HCT116 (cell line): ENCODE measurements around the gene GIGYF1. TPM values are rescaled to one million over a fixed set of nuclear protein-coding genes. Genes with fewer than 3 reads are reported as not detected.

Source experiments
- ATAC-seq: fragments of 200-7000 bp; cut with Tn5 transposase; 2 replicates; pipeline ENCODE4 v1.9.1; 2020; ENCODE audit warnings: mild to moderate bottlenecking, moderate library complexity
- BruUV-seq: library from RNA; stranded (reverse); fragments of 400-500 nt; replicated peaks from 2 replicates; lab custom pipeline; 2021; lab: Mats Ljungman, UMichigan
- CTCF ChIA-PET: fragments of 300-600 bp; sonication (Branson Sonifier 250); formaldehyde crosslinking; loops from one replicate; lab custom pipeline; 2021; ENCODE audit warnings: antibody characterized with exemption; lab: Charles Lee
- POLR2A ChIA-PET: fragments of 300-600, 350-600 bp; sonication (Branson Sonifier 250); formaldehyde crosslinking; loops from one replicate; lab custom pipeline; 2021; ENCODE audit warnings: antibody characterized with exemption; lab: Charles Lee
- RAD21 ChIA-PET, 2 experiments: fragments of 300-600 bp; sonication (Branson Sonifier 250); formaldehyde crosslinking; loops; one replicate each; lab custom pipeline; 2023; ENCODE audit warnings: low total read pairs in 2 of 2; ENCODE audit not compliant: uncharacterized antibody in 2 of 2, unreplicated experiment in 2 of 2, low non-redundant PET in 1 of 2; lab: Charles Lee
- DNase-seq: peaks from one replicate; pipeline ENCODE4 v3.0.0-alpha.2; 2010; ENCODE audit warnings: low read depth, low spot score
- H2AFZ ChIP-seq: fragments of 200-600 bp; shearing (Covaris generic), sonication (generic); 2 replicates; pipeline ENCODE4 v1.6.1; 2017; ENCODE audit warnings: low read depth, mixed run types, mixed read lengths, antibody characterized with exemption, low read length; ENCODE audit not compliant: poor library complexity, severe bottlenecking
- H3K27ac ChIP-seq: 2 replicates; pipeline ENCODE4 v1.5.1; 2012; ENCODE audit warnings: low read depth, low read length
- H3K27me3 ChIP-seq: fragments of 200-600 bp; sonication (generic); 2 replicates; pipeline ENCODE4 v1.6.1; 2016; ENCODE audit warnings: mixed run types, low read length, mixed read lengths; ENCODE audit not compliant: insufficient read depth
- H3K36me3 ChIP-seq, 2 experiments: fragments of 200-500 bp in 1 of 2; fragments of 200-600 bp in 1 of 2; sonication (Bioruptor generic) in 1 of 2; sonication (generic) in 1 of 2; 2 replicates each; pipeline versions ENCODE4 v1.5.1 to v1.6.1; 2014 to 2016; ENCODE audit warnings: low read length in 2 of 2, inconsistent platforms in 1 of 2, mixed read lengths in 1 of 2, mixed run types in 1 of 2; ENCODE audit not compliant: insufficient read depth in 2 of 2, control insufficient read depth in 1 of 2
- H3K4me1 ChIP-seq, 2 experiments: fragments of 200-600 bp in 1 of 2; sonication (generic) in 1 of 2; 2 replicates each; pipeline versions ENCODE4 v1.5.1 to v1.6.1; 2012 to 2017; ENCODE audit warnings: low read length in 2 of 2, inconsistent platforms in 1 of 2, mild to moderate bottlenecking in 1 of 2, mixed read lengths in 1 of 2, mixed run types in 1 of 2, moderate library complexity in 1 of 2; ENCODE audit not compliant: insufficient read depth in 2 of 2, control insufficient read depth in 1 of 2
- H3K4me2 ChIP-seq: fragments of 200-600 bp; sonication (generic); 2 replicates; pipeline ENCODE4 v1.6.1; 2017; ENCODE audit warnings: mixed run types, low read length, mixed read lengths
- H3K4me3 ChIP-seq, 2 experiments: fragments of 200-600 bp in 1 of 2; sonication (generic) in 1 of 2; replicated peaks in 1 of 2; 2 replicates each; pipeline ENCODE4 v1.5.1; 2011 to 2016; ENCODE audit warnings: low read length in 2 of 2, control low read depth in 1 of 2, low read depth in 1 of 2, mild to moderate bottlenecking in 1 of 2, mixed read lengths in 1 of 2, mixed run types in 1 of 2
- H3K79me2 ChIP-seq: fragments of 200-600 bp; sonication (generic); 2 replicates; pipeline ENCODE4 v1.6.1; 2017; ENCODE audit warnings: mild to moderate bottlenecking, mixed run types, low read length, moderate library complexity, mixed read lengths; ENCODE audit not compliant: insufficient read depth
- H3K9ac ChIP-seq: fragments of 200-600 bp; sonication (generic); 2 replicates; pipeline ENCODE4 v1.6.1; 2016; ENCODE audit warnings: low read length, mixed read lengths
- H3K9me2 ChIP-seq: fragments of 200-600 bp; sonication (generic), shearing (Covaris generic); 2 replicates; pipeline ENCODE4 v1.6.1; 2017; ENCODE audit warnings: mixed run types, mild to moderate bottlenecking, moderate library complexity; ENCODE audit not compliant: insufficient read depth
- H3K9me3 ChIP-seq, 2 experiments: fragments of 200-500 bp in 1 of 2; fragments of 200-600 bp in 1 of 2; sonication (Bioruptor generic) in 1 of 2; sonication (generic) in 1 of 2; 2 replicates each; pipeline ENCODE4 v1.6.1; 2014 to 2017; ENCODE audit warnings: low read length in 2 of 2, mixed read lengths in 2 of 2, inconsistent platforms in 1 of 2, low read depth in 1 of 2, mild to moderate bottlenecking in 1 of 2, mixed run types in 1 of 2, moderate library complexity in 1 of 2; ENCODE audit not compliant: control insufficient read depth in 1 of 2, insufficient read depth in 1 of 2
- H4K20me1 ChIP-seq: fragments of 200-600 bp; sonication (generic), shearing (Covaris generic); 2 replicates; pipeline ENCODE4 v1.6.1; 2017; ENCODE audit warnings: mixed run types, mild to moderate bottlenecking, moderate library complexity; ENCODE audit not compliant: insufficient read depth
- CBX3 ChIP-seq: IDR thresholded peaks from 2 replicates; pipeline ENCODE4 v1.6.1; 2012; ENCODE audit warnings: low read depth
- CEBPB ChIP-seq: IDR thresholded peaks from 2 replicates; pipeline ENCODE4 v1.6.1; 2012; ENCODE audit warnings: low read depth
- EGR1 ChIP-seq: IDR thresholded peaks from 2 replicates; pipeline ENCODE4 v1.6.1; 2012; ENCODE audit warnings: low read depth
- EZH2phosphoT487 ChIP-seq: fragments of 200-600 bp; IDR thresholded peaks from 2 replicates; pipeline ENCODE4 v1.6.1; 2018; ENCODE audit warnings: antibody characterized with exemption, borderline replicate concordance
- POLR2AphosphoS5 ChIP-seq: IDR thresholded peaks from 2 replicates; pipeline ENCODE4 v1.6.1; 2011; ENCODE audit warnings: mild to moderate bottlenecking, low read depth, low read length, moderate library complexity
- SIN3A ChIP-seq: IDR thresholded peaks from 2 replicates; pipeline ENCODE4 v1.6.1; 2012; ENCODE audit warnings: low read depth
- SP1 ChIP-seq: IDR thresholded peaks from 2 replicates; pipeline ENCODE4 v1.6.1; 2012; ENCODE audit warnings: low read depth
- SRF ChIP-seq: IDR thresholded peaks from 2 replicates; pipeline ENCODE4 v1.6.1; 2012; ENCODE audit warnings: low read depth
- TCF7L2 ChIP-seq: IDR thresholded peaks from 2 replicates; pipeline ENCODE4 v1.7.0; 2011; ENCODE audit warnings: borderline replicate concordance, inconsistent platforms; ENCODE audit not compliant: insufficient read depth, insufficient read length; ENCODE audit errors: extremely low read depth
- ZBTB33 ChIP-seq: IDR thresholded peaks from 2 replicates; pipeline ENCODE4 v1.6.1; 2011; ENCODE audit warnings: mild to moderate bottlenecking, low read length, moderate library complexity; ENCODE audit not compliant: insufficient replicate concordance; ENCODE audit errors: extremely low read depth
- ZNF274 ChIP-seq: fragments of 200-500 bp; sonication (Bioruptor generic); IDR thresholded peaks from 2 replicates; pipeline ENCODE4 v1.6.1; 2014; ENCODE audit warnings: mild to moderate bottlenecking, low read depth, low read length, inconsistent platforms
- intact Hi-C: fragments of 100-400 bp; cut with micrococcal nuclease; formaldehyde crosslinking; loops from 2 replicates; pipeline ENCODE4 v1.10.0; 2022
- total RNA-seq: library from RNA; stranded (reverse); gene quantifications from one replicate; pipeline ENCODE4 v1.2.1, GENCODE V29; 2021; ENCODE audit not compliant: unreplicated experiment

The GIGYF1 gene
- total RNA-seq, 1 experiment from 2014 or later = 59.7 TPM

DNA sequence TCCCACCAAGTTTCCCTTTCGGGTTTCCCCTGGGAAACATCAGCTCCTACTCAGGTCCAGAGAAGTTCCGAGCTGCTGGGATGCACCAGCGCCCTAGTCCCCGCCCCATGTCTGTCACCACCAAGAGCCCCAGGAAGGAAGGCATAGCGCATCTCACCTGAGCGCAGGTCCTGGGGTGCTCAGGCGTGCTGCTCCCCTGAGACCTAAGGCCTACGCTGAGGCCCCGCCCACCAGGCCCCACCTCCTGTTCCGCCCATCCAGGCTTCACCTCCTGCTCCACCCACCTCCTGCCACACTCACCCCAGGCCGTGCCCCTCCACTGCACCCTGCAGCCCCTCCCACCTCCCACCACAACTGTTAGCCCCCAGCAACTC, 51.5 kb downstream of the GIGYF1 start:
- POLR2A ChIA-PET = interaction anchor here (0.6 kb wide), 1 partner anchor 448 kb away, joined by 3 read pairs; no protein-coding TSS in a partner anchor
- no peak overlapping the region for H2AFZ ChIP-seq
- H3K4me2 ChIP-seq = peak overlapping the region; percentile 23; the same call in 1 of the 2 replicates
- TF ChIP-seq TCF7L2 = no peak
- no peak for TF ChIP-seq EZH2phosphoT487
- no peak for TF ChIP-seq CEBPB
- no peak for TF ChIP-seq EGR1
- no peak for TF ChIP-seq ZNF274
- TF ChIP-seq SRF = no peak
- no peak for TF ChIP-seq SIN3A
- TF ChIP-seq CBX3 = no peak
- no peak for TF ChIP-seq SP1
- no peak for TF ChIP-seq ZBTB33
- TF ChIP-seq POLR2AphosphoS5 = no peak
- TF ChIP-seq, all 23 proteins: peak for 0
- CTCF ChIA-PET = interaction anchor here (0.9 to 1.1 kb wide), 2 partner anchors 8 to 10 kb away, joined by 3 read pairs; no protein-coding TSS in a partner anchor
- intact Hi-C loops = no loop called here
- no peak overlapping the region for H3K27ac ChIP-seq
- no peak overlapping the region for H3K9ac ChIP-seq
- no peaks in the 10 kb centered on the region for H3K9me2 ChIP-seq
- no peaks in the 10 kb centered on the region for H3K79me2 ChIP-seq
- H3K36me3 ChIP-seq = no peaks in the 10 kb centered on the region
- H3K27me3 ChIP-seq = no peaks in the 10 kb centered on the region
- no peaks in the 10 kb centered on the region for H4K20me1 ChIP-seq
- RAD21 ChIA-PET = no interaction called here
- ATAC-seq (peak; percentile 95), DNase-seq (no peak)
- no TSS peak for BruUV-seq
- no peak overlapping the region for H3K4me3 ChIP-seq
- H3K4me1 ChIP-seq = peaks cover 4 to 13% of the 10 kb centered on the region in 2 experiments
- H3K9me3 ChIP-seq = no peaks in the 10 kb centered on the region
